SK-N-SH (cell line): Measurements from ENCODE around the gene SYNGR3. TPM values are rescaled to one million over a fixed set of nuclear protein-coding genes. Genes with fewer than 3 reads are reported as not detected.

Source experiments
- CTCF ChIA-PET: fragments of 300-600, 350-600 bp; formaldehyde crosslinking; extraction: SDS; loops from one replicate; lab custom pipeline; 2021; lab: Yijun Ruan, JAX
- POLR2A ChIA-PET: fragments of 350-600 bp; sonication (Branson Sonifier 250); formaldehyde crosslinking; extraction: SDS; loops from one replicate; lab custom pipeline; 2020; ENCODE audit warnings: antibody characterized with exemption, inconsistent platforms; lab: Yijun Ruan, JAX
- DNase-seq: peaks from one replicate; pipeline ENCODE4 v3.0.0; 2012
- H2AFZ ChIP-seq: fragments of 200-600 bp; sonication (generic); 2 replicates; pipeline ENCODE4 v1.8.1; 2016; ENCODE audit warnings: antibody characterized with exemption, mild to moderate bottlenecking, low read depth
- H3F3A ChIP-seq: fragments of 200-600 bp; sonication (generic); replicated peaks from 2 replicates; pipeline ENCODE3; 2016; ENCODE audit warnings: antibody characterized with exemption, mild to moderate bottlenecking; ENCODE audit not compliant: insufficient read depth
- H3K27ac ChIP-seq, 2 experiments: fragments of 200-500 bp in 1 of 2; fragments of 200-600 bp in 1 of 2; sonication (Bioruptor generic) in 1 of 2; sonication (generic), shearing (Covaris generic) in 1 of 2; 2 replicates each; pipeline versions ENCODE4 v1.5.1 to v1.6.1; 2014 to 2016; ENCODE audit warnings: low read depth in 2 of 2, inconsistent platforms in 1 of 2, low read length in 1 of 2, mild to moderate bottlenecking in 1 of 2, mixed read lengths in 1 of 2
- H3K27me3 ChIP-seq: fragments of 200-600 bp; sonication (generic), shearing (Covaris generic); 2 replicates; pipeline ENCODE4 v1.6.1; 2016; ENCODE audit warnings: mixed run types; ENCODE audit not compliant: insufficient read depth
- H3K36me3 ChIP-seq, 2 experiments: fragments of 200-500 bp in 1 of 2; fragments of 200-600 bp in 1 of 2; sonication (Bioruptor generic) in 1 of 2; sonication (generic) in 1 of 2; replicated peaks in 1 of 2; 2 replicates each; pipeline versions ENCODE3 to v1.5.1; 2014 to 2016; ENCODE audit warnings: low read length in 1 of 2, mild to moderate bottlenecking in 1 of 2; ENCODE audit not compliant: insufficient read depth in 2 of 2, control insufficient read depth in 1 of 2
- H3K4me1 ChIP-seq, 2 experiments: fragments of 200-500 bp in 1 of 2; fragments of 200-600 bp in 1 of 2; sonication (Bioruptor generic) in 1 of 2; sonication (generic), shearing (Covaris generic) in 1 of 2; 2 replicates each; pipeline versions ENCODE4 v1.5.1 to v1.6.1; 2014 to 2016; ENCODE audit warnings: low read depth in 1 of 2, low read length in 1 of 2, mixed run types in 1 of 2; ENCODE audit not compliant: insufficient read depth in 2 of 2, control insufficient read depth in 1 of 2
- H3K4me2 ChIP-seq: fragments of 200-600 bp; sonication (generic), shearing (Covaris generic); 2 replicates; pipeline ENCODE4 v1.6.1; 2017; ENCODE audit warnings: mixed run types
- H3K4me3 ChIP-seq, 2 experiments: fragments of 200-500 bp in 1 of 2; fragments of 200-600 bp in 1 of 2; sonication (Bioruptor generic) in 1 of 2; sonication (generic), shearing (Covaris generic) in 1 of 2; 2 replicates each; pipeline versions ENCODE4 v1.5.1 to v1.8.1; 2014 to 2016; ENCODE audit warnings: low read depth in 2 of 2, inconsistent platforms in 1 of 2, low read length in 1 of 2, mild to moderate bottlenecking in 1 of 2, mixed read lengths in 1 of 2, moderate library complexity in 1 of 2
- H3K79me2 ChIP-seq: fragments of 200-600 bp; sonication (generic); 2 replicates; pipeline ENCODE4 v1.8.1; 2017; ENCODE audit warnings: mild to moderate bottlenecking; ENCODE audit not compliant: insufficient read depth
- H3K9ac ChIP-seq: fragments of 200-600 bp; sonication (generic); 2 replicates; pipeline ENCODE4 v1.6.1; 2017; ENCODE audit warnings: mixed run types
- H3K9me2 ChIP-seq: fragments of 200-600 bp; sonication (generic); 2 replicates; pipeline ENCODE4 v1.6.1; 2017; ENCODE audit warnings: mixed run types
- H3K9me3 ChIP-seq: fragments of 200-600 bp; sonication (generic); 2 replicates; pipeline ENCODE4 v1.6.1; 2017; ENCODE audit warnings: mixed run types, mild to moderate bottlenecking, moderate library complexity
- H4K20me1 ChIP-seq: fragments of 200-600 bp; sonication (generic); 2 replicates; pipeline ENCODE4 v1.6.1; 2017; ENCODE audit warnings: mild to moderate bottlenecking, mixed run types; ENCODE audit not compliant: insufficient read depth
- CHD2 ChIP-seq: fragments of 150-350 bp; IDR thresholded peaks from 2 replicates; pipeline ENCODE4 v1.6.1; 2018; ENCODE audit warnings: low read length; ENCODE audit not compliant: partially characterized antibody
- EZH2phosphoT487 ChIP-seq: fragments of 200-600 bp; sonication (generic); IDR thresholded peaks from 2 replicates; pipeline ENCODE4 v1.6.1; 2017; ENCODE audit warnings: low read depth, mixed run types, mild to moderate bottlenecking, antibody characterized with exemption, moderate library complexity, borderline replicate concordance
- FOXJ3 ChIP-seq: sonication (generic); formaldehyde crosslinking; IDR thresholded peaks from 2 replicates; pipeline ENCODE4 v1.5.1; 2020; ENCODE audit warnings: mild to moderate bottlenecking, missing genetic modification reagents
- JUND ChIP-seq: IDR thresholded peaks from 2 replicates; pipeline ENCODE4 v1.4.0; 2012
- MEF2A ChIP-seq: IDR thresholded peaks from 2 replicates; pipeline ENCODE4 v1.4.0; 2012; ENCODE audit warnings: low read depth, borderline replicate concordance
- RXRA ChIP-seq: IDR thresholded peaks from 2 replicates; pipeline ENCODE4 v1.4.0; 2012; ENCODE audit warnings: low read depth, mild to moderate bottlenecking, borderline replicate concordance
- SMC3 ChIP-seq: IDR thresholded peaks from 2 replicates; pipeline ENCODE4 v1.6.1; 2012; ENCODE audit warnings: low read depth, low read length, improper control_type of control experiment
- TAF1 ChIP-seq: IDR thresholded peaks from 2 replicates; pipeline ENCODE4 v1.6.1; 2012; ENCODE audit warnings: low read depth, mild to moderate bottlenecking, low read length, moderate library complexity, borderline replicate concordance
- TEAD4 ChIP-seq: IDR thresholded peaks from 2 replicates; pipeline ENCODE4 v1.4.0; 2012; ENCODE audit warnings: mild to moderate bottlenecking, borderline replicate concordance; ENCODE audit not compliant: insufficient read depth
- YY1 ChIP-seq: IDR thresholded peaks from 2 replicates; pipeline ENCODE4 v1.4.0; 2012; ENCODE audit warnings: low read depth, mild to moderate bottlenecking
- WGBS: methylation state at CpG from one replicate; pipeline ENCODE4 v1.1.6; 2017; ENCODE audit warnings: low lambda C conversion rate; 5-methylcytosine and 5-hydroxymethylcytosine counted together
- polyA plus RNA-seq, 3 experiments: library from polyadenylated mRNA; depleted of rRNA; stranded (reverse); fragments of >200 nt; gene quantifications; 2 replicates each; pipeline ENCODE4 v1.2.3, GENCODE V29; 2012
- TF ChIP-seq, protein P1 (sequence below): fragments of 150-350 bp; IDR thresholded peaks from 2 replicates; pipeline ENCODE4 v1.6.1; 2017; ENCODE audit warnings: antibody characterized with exemption, low read length, low read depth, borderline replicate concordance
- TF ChIP-seq, protein P2 (sequence below): fragments of 200-600 bp; sonication (generic); IDR thresholded peaks from 2 replicates; pipeline ENCODE4 v1.6.1; 2017; ENCODE audit warnings: antibody characterized with exemption, mild to moderate bottlenecking, moderate library complexity
- TF ChIP-seq, protein P3 (sequence below): fragments of 150-350 bp; IDR thresholded peaks from 2 replicates; pipeline ENCODE4 v1.6.1; 2016; ENCODE audit warnings: mild to moderate bottlenecking, low read depth, low read length

The SYNGR3 gene
- polyA plus RNA-seq, 1 of the 3 experiments (the other 2 are of a cell fraction), result 10.7 TPM

DNA sequence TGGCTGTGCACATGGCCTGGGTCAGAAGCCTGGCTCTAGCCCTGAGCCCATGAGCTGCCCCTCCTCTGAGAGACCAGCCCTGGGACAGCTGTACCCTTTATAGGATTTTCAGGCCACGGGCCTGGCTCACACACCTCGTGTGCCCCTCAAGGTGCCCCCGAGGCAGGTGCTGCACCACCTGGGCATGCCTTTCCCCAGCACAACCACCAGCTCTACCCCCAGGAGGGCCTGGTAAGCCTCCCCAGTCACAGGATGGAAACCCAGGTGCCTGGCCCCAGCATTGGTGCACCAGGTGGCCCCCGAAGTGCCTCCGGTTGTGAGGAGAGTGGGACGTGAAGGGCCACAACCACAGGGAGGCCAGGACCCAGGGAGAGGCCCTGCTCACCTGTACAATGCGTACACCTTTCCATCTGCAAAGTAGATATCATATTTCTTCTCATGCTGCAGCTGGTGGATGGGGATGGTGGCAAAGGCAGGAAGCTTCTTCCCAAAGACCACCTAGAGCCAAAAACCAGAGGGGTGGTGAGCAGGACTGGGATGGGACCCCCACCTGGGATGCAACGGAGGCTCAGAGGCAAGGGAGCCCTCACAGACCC, 13.6 kb downstream of the SYNGR3 start:
- DNase-seq, result no peak
- ChIA-PET POLR2A (interaction anchor here (0.5 to 1.4 kb wide), 5 partner anchors 19 to 917 kb away, joined by 3 to 11 read pairs (median 3); partner anchors contain the start of genes RPS2 and TRAF7), CTCF (interaction anchor here (0.7 to 4.1 kb wide), 22 partner anchors 9 to 248 kb away, joined by 3 to 108 read pairs (median 10); partner anchors contain the start of genes ECI1, GFER, NOXO1 and NTHL1)
- Histone ChIP-seq H3F3A (peaks cover 9% of the 10 kb centered on the region), H3K79me2 (peaks cover 64% of the 10 kb centered on the region), H3K4me2 (no peak overlapping the region), H3K4me1 (peaks cover 24 to 49% of the 10 kb centered on the region in 2 experiments; a peak in 3 of 4 replicates), H3K27me3 (no peaks in the 10 kb centered on the region), H3K36me3 (peaks cover 3 to 49% of the 10 kb centered on the region in 2 experiments), H3K9me3 (no peaks in the 10 kb centered on the region), H3K9ac (no peak overlapping the region), H2AFZ (no peak overlapping the region), H3K4me3 (no peak overlapping the region; a peak in 1 of 4 replicates), H4K20me1 (peaks cover 65% of the 10 kb centered on the region), H3K9me2 (no peaks in the 10 kb centered on the region), H3K27ac (no peak overlapping the region)
- WGBS, result 70% methylated on average over 4 of the region's 8 CpGs
- TF ChIP-seq TAF1, result no peak
- TF ChIP-seq YY1, result no peak
- TF ChIP-seq FOXJ3, result no peak
- TF ChIP-seq, protein P1, sequence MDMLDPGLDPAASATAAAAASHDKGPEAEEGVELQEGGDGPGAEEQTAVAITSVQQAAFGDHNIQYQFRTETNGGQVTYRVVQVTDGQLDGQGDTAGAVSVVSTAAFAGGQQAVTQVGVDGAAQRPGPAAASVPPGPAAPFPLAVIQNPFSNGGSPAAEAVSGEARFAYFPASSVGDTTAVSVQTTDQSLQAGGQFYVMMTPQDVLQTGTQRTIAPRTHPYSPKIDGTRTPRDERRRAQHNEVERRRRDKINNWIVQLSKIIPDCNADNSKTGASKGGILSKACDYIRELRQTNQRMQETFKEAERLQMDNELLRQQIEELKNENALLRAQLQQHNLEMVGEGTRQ, result no peak
- TF ChIP-seq, protein P2, sequence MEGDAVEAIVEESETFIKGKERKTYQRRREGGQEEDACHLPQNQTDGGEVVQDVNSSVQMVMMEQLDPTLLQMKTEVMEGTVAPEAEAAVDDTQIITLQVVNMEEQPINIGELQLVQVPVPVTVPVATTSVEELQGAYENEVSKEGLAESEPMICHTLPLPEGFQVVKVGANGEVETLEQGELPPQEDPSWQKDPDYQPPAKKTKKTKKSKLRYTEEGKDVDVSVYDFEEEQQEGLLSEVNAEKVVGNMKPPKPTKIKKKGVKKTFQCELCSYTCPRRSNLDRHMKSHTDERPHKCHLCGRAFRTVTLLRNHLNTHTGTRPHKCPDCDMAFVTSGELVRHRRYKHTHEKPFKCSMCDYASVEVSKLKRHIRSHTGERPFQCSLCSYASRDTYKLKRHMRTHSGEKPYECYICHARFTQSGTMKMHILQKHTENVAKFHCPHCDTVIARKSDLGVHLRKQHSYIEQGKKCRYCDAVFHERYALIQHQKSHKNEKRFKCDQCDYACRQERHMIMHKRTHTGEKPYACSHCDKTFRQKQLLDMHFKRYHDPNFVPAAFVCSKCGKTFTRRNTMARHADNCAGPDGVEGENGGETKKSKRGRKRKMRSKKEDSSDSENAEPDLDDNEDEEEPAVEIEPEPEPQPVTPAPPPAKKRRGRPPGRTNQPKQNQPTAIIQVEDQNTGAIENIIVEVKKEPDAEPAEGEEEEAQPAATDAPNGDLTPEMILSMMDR, result no peak
- TF ChIP-seq MEF2A, result no peak
- no peak for TF ChIP-seq EZH2phosphoT487
- no peak for TF ChIP-seq JUND
- no peak for TF ChIP-seq CHD2
- TF ChIP-seq TEAD4, result no peak
- TF ChIP-seq RXRA, result no peak
- no peak for TF ChIP-seq SMC3
- TF ChIP-seq, protein P3, sequence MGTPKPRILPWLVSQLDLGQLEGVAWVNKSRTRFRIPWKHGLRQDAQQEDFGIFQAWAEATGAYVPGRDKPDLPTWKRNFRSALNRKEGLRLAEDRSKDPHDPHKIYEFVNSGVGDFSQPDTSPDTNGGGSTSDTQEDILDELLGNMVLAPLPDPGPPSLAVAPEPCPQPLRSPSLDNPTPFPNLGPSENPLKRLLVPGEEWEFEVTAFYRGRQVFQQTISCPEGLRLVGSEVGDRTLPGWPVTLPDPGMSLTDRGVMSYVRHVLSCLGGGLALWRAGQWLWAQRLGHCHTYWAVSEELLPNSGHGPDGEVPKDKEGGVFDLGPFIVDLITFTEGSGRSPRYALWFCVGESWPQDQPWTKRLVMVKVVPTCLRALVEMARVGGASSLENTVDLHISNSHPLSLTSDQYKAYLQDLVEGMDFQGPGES, result no peak
